GM12891 (cell line): ENCODE results near the gene PBLD.

Source experiments
- PAX5 ChIP-seq: IDR thresholded peaks from 2 replicates; pipeline ENCODE4 v1.6.1; 2011; ENCODE audit warnings: low read length, moderate library complexity, mild to moderate bottlenecking; ENCODE audit not compliant: insufficient read depth, severe bottlenecking
- POLR2A ChIP-seq: IDR thresholded peaks from 2 replicates; pipeline ENCODE4 v1.6.1; 2011; ENCODE audit warnings: low read depth, low read length, control low read depth
- POLR2AphosphoS5 ChIP-seq: IDR thresholded peaks from 2 replicates; pipeline ENCODE4 v1.6.1; 2011; ENCODE audit warnings: low read depth, low read length, control low read depth
- POU2F2 ChIP-seq: IDR thresholded peaks from 2 replicates; pipeline ENCODE4 v1.6.1; 2011; ENCODE audit warnings: low read depth, mild to moderate bottlenecking, control low read depth, low read length, moderate library complexity
- SPI1 ChIP-seq: IDR thresholded peaks from 2 replicates; pipeline ENCODE4 v1.6.1; 2011; ENCODE audit warnings: low read depth, low read length, control low read depth
- TAF1 ChIP-seq: IDR thresholded peaks from 2 replicates; pipeline ENCODE4 v1.6.1; 2011; ENCODE audit warnings: low read depth, low read length, control low read depth

DNA sequence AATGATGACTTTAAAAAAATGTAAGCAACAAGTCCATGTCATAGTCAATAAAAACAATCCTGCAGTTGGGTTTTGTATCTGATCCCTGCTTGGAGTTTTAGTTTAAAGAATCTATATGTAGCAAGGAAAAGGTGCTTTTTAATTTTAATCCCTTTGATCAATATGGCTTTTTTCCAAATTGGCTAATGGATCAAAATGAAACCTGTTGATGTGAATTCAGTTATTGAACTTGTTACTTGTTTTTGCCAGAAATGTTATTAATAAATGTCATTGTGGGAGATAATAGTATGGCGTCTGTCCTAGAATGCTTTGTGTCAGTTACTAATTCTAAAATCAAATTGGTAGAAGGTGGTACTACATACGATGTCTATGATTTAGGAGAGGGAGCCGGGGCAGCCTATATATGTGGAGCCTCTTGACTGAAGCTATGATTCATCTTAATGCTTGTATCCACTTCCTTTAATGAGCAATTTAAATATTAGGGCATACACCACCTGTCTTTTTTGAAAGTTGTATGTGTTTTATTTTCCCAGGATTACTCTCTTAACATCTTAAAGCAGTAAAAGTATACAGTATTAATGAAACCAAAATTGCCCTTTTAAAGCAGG lies 10.3 kb upstream of the PBLD start:
- no peak for TF ChIP-seq POLR2AphosphoS5
- no peak for TF ChIP-seq POLR2A
- TF ChIP-seq TAF1, result no peak
- no peak for TF ChIP-seq SPI1
- no peak for TF ChIP-seq POU2F2
- no peak for TF ChIP-seq PAX5
